DND-41 (cell line): ENCODE results near the gene GPRC5A.

Source experiments
- ATAC-seq: fragments of 200-7000 bp; cut with Tn5 transposase; 3 replicates; pipeline ENCODE4 v1.9.1; 2021; ENCODE audit warnings: low read depth; ENCODE audit not compliant: insufficient read depth
- DNase-seq: peaks from one replicate; pipeline ENCODE4 v3.0.0-alpha.2; 2020
- H2AFZ ChIP-seq: 2 replicates; pipeline ENCODE4 v1.6.0; 2012; ENCODE audit warnings: low read depth, low read length
- H3K27ac ChIP-seq: 2 replicates; pipeline ENCODE4 v1.5.1; 2012; ENCODE audit warnings: low read length, inconsistent platforms
- H3K27me3 ChIP-seq: fragments of 200-600 bp; sonication (generic); 2 replicates; pipeline ENCODE4 v1.6.0; 2012; ENCODE audit warnings: low read length, mild to moderate bottlenecking, inconsistent platforms; ENCODE audit not compliant: insufficient read depth, poor library complexity
- H3K36me3 ChIP-seq: 2 replicates; pipeline ENCODE4 v1.5.1; 2012; ENCODE audit warnings: low read length, inconsistent platforms; ENCODE audit not compliant: insufficient read depth
- H3K4me1 ChIP-seq: 2 replicates; pipeline ENCODE4 v1.5.1; 2012; ENCODE audit warnings: mild to moderate bottlenecking, low read length; ENCODE audit not compliant: insufficient read depth
- H3K4me2 ChIP-seq: 2 replicates; pipeline ENCODE4 v1.6.0; 2012; ENCODE audit warnings: mild to moderate bottlenecking, moderate library complexity, low read length, inconsistent platforms; ENCODE audit not compliant: insufficient read depth
- H3K4me3 ChIP-seq, 2 experiments: fragments of 200-600 bp in 1 of 2; shearing (Covaris generic) in 1 of 2; 2 replicates each; pipeline ENCODE4 v1.5.1; 2012 to 2016; ENCODE audit warnings: inconsistent platforms in 2 of 2, low read length in 2 of 2, mild to moderate bottlenecking in 2 of 2, low read depth in 1 of 2, moderate library complexity in 1 of 2
- H3K79me2 ChIP-seq: 2 replicates; pipeline ENCODE4 v1.6.0; 2012; ENCODE audit warnings: low read length, inconsistent platforms; ENCODE audit not compliant: insufficient read depth
- H3K9ac ChIP-seq: 2 replicates; pipeline ENCODE4 v1.6.0; 2012; ENCODE audit warnings: low read depth, mild to moderate bottlenecking, inconsistent platforms, low read length, moderate library complexity
- H3K9me3 ChIP-seq: 2 replicates; pipeline ENCODE4 v1.5.1; 2012; ENCODE audit warnings: low read length, moderate library complexity, mild to moderate bottlenecking, inconsistent platforms; ENCODE audit not compliant: insufficient read depth, severe bottlenecking
- H4K20me1 ChIP-seq: 2 replicates; pipeline ENCODE4 v1.6.0; 2012; ENCODE audit warnings: low read length; ENCODE audit not compliant: insufficient read depth
- CTCF ChIP-seq: IDR thresholded peaks from 2 replicates; pipeline ENCODE4 v1.5.1; 2012; ENCODE audit warnings: borderline replicate concordance, low read length, moderate library complexity, mild to moderate bottlenecking; ENCODE audit not compliant: poor library complexity, severe bottlenecking; ENCODE audit errors: extremely low read depth
- EZH2 ChIP-seq: IDR thresholded peaks from 3 replicates; pipeline ENCODE4 v1.6.1; 2012; ENCODE audit warnings: borderline replicate concordance, low read depth, mild to moderate bottlenecking, moderate library complexity, low read length, inconsistent platforms; ENCODE audit not compliant: severe bottlenecking

The GPRC5A gene

GRCh38 chr12:12887471-12887870 is 3.9 kb upstream of the GPRC5A start:
- no peak overlapping the region for H3K9ac ChIP-seq
- H3K79me2 ChIP-seq, result no peaks in the 10 kb centered on the region
- H3K27me3 ChIP-seq, result peaks cover 7% of the 10 kb centered on the region
- no peaks in the 10 kb centered on the region for H3K9me3 ChIP-seq
- ATAC-seq, result no peak
- no peak overlapping the region for H3K27ac ChIP-seq
- TF ChIP-seq EZH2 (no peak), CTCF (no peak)
- H3K36me3 ChIP-seq, result no peaks in the 10 kb centered on the region
- H3K4me3 ChIP-seq, result no peak overlapping the region
- DNase-seq, result no peak
- no peaks in the 10 kb centered on the region for H4K20me1 ChIP-seq
- no peak overlapping the region for H2AFZ ChIP-seq
- H3K4me2 ChIP-seq, result no peak overlapping the region
- no peaks in the 10 kb centered on the region for H3K4me1 ChIP-seq

- H3K4me2 ChIP-seq, result no peak overlapping the region
- ATAC-seq (no peak), DNase-seq (no peak)
- no peaks in the 10 kb centered on the region for H4K20me1 ChIP-seq
- TF ChIP-seq EZH2 (no peak), CTCF (no peak)
- no peaks in the 10 kb centered on the region for H3K9me3 ChIP-seq
- no peaks in the 10 kb centered on the region for H3K36me3 ChIP-seq
- H3K27ac ChIP-seq, result no peak overlapping the region
- H3K4me1 ChIP-seq, result no peaks in the 10 kb centered on the region
- H3K9ac ChIP-seq, result no peak overlapping the region
- H3K79me2 ChIP-seq, result no peaks in the 10 kb centered on the region
- H3K27me3 ChIP-seq, result peaks cover 7% of the 10 kb centered on the region
- H2AFZ ChIP-seq, result no peak overlapping the region
- H3K4me3 ChIP-seq, result no peak overlapping the region
Measured at GRCh38 chr12:12889701-12890100, 1.7 kb upstream of the GPRC5A start.

- H3K9ac ChIP-seq, result no peak overlapping the region
- H3K36me3 ChIP-seq, result no peaks in the 10 kb centered on the region
- H3K27me3 ChIP-seq, result peaks cover 7% of the 10 kb centered on the region
- no peak overlapping the region for H2AFZ ChIP-seq
- no peaks in the 10 kb centered on the region for H4K20me1 ChIP-seq
- TF ChIP-seq EZH2 (no peak), CTCF (no peak)
- H3K4me2 ChIP-seq, result no peak overlapping the region
- H3K4me3 ChIP-seq, result no peak overlapping the region
- ATAC-seq (no peak), DNase-seq (no peak)
- no peak overlapping the region for H3K27ac ChIP-seq
- H3K79me2 ChIP-seq, result no peaks in the 10 kb centered on the region
- no peaks in the 10 kb centered on the region for H3K9me3 ChIP-seq
- H3K4me1 ChIP-seq, result no peaks in the 10 kb centered on the region
Measured at GRCh38 chr12:12890543-12891079, 751 bp upstream of the GPRC5A start.
